GM23248 (cell line): ENCODE results near the gene HIF1A.

Source experiments
- EZH2 ChIP-seq: fragments of 200-600 bp; sonication (generic); IDR thresholded peaks from 2 replicates; pipeline ENCODE4 v1.6.1; 2018; ENCODE audit warnings: antibody characterized with exemption, mild to moderate bottlenecking; ENCODE audit not compliant: insufficient read depth, poor library complexity, severe bottlenecking
- EZH2phosphoT487 ChIP-seq: fragments of 200-600 bp; sonication (generic); IDR thresholded peaks from 2 replicates; pipeline ENCODE4 v1.6.1; 2018; ENCODE audit warnings: antibody characterized with exemption, moderate library complexity, mild to moderate bottlenecking, low read depth; ENCODE audit not compliant: insufficient read depth

DNA sequence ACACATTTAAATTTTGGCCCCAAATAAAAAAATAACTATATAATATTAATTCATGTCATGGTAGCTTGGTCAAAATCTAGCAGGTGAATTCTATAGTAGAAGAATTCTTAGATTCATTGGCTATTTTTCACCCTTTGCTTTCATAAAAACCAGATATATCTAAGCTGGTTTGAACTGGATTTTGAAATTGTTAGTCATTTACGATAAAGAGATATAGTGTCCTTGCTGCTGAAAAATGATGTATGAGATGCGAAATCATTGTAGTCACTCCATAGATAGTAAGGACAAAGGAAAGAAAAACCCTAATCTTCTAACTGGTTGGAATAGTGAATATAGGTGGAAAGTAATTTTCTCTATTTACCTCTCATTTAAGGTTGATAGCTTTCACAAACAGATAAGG lies 12.2 kb upstream of the HIF1A start:
- no peak for TF ChIP-seq EZH2
- TF ChIP-seq EZH2phosphoT487 = no peak
